Endothelial cell of umbilical vein (primary cell): ENCODE data around the gene ARL10. TPM values are rescaled to one million over a fixed set of nuclear protein-coding genes. Genes with fewer than 3 reads are reported as not detected.
A peak's percentile ranks its signal among the peaks of the same experiment; 100 is the strongest.

ENCODE experiments used
- BruUV-seq: library from RNA; stranded (reverse); fragments of 400-500 nt; replicated peaks from 2 replicates; lab custom pipeline; 2021; lab: Mats Ljungman, UMichigan
- CTCF ChIA-PET: fragments of 300-600, 350-600 bp; sonication (Branson Sonifier 250); formaldehyde crosslinking; loops from one replicate; lab custom pipeline; 2021; ENCODE audit warnings: antibody characterized with exemption, inconsistent platforms; lab: Charles Lee
- POLR2A ChIA-PET: fragments of 300-600, 350-600 bp; sonication (Branson Sonifier 250); formaldehyde crosslinking; loops from one replicate; lab custom pipeline; 2021; ENCODE audit warnings: antibody characterized with exemption, inconsistent platforms; lab: Charles Lee
- DNase-seq: peaks from one replicate; pipeline ENCODE4 v3.0.0-alpha.2; 2011; ENCODE audit warnings: low read depth, low spot score
- FAIRE-seq: peaks from 2 replicates; lab custom pipeline; 2011; peaks lifted over from hg19 to GRCh38; lab: Jason Lieb, UNC
- H2AFZ ChIP-seq: 2 replicates; pipeline ENCODE4 v1.6.0; 2012; ENCODE audit warnings: low read depth, low read length, control low read depth, inconsistent platforms
- H3K27ac ChIP-seq: 2 replicates; pipeline ENCODE4 v1.5.1; 2011; ENCODE audit warnings: low read depth, mild to moderate bottlenecking, control low read depth, low read length, moderate library complexity; ENCODE audit not compliant: insufficient read depth
- H3K27me3 ChIP-seq, 2 experiments: 2 replicates each; pipeline versions ENCODE4 v1.6.0 to v1.6.1; 2011; ENCODE audit warnings: low read length in 2 of 2, mixed read lengths in 1 of 2; ENCODE audit not compliant: control insufficient read depth in 2 of 2, insufficient read depth in 2 of 2
- H3K36me3 ChIP-seq, 2 experiments: 2 replicates in 1 of 2; 3 replicates in 1 of 2; pipeline ENCODE4 v1.5.1; 2011; ENCODE audit warnings: low read length in 2 of 2, mild to moderate bottlenecking in 1 of 2, moderate library complexity in 1 of 2; ENCODE audit not compliant: control insufficient read depth in 2 of 2, insufficient read depth in 2 of 2; ENCODE audit errors: extremely low read depth in 1 of 2
- H3K4me1 ChIP-seq: 3 replicates; pipeline ENCODE4 v1.5.1; 2011; ENCODE audit warnings: mild to moderate bottlenecking, low read length; ENCODE audit not compliant: control insufficient read depth, insufficient read depth; ENCODE audit errors: extremely low read depth
- H3K4me2 ChIP-seq: 2 replicates; pipeline ENCODE4 v1.6.1; 2011; ENCODE audit warnings: low read length, control low read depth, mixed read lengths; ENCODE audit not compliant: insufficient read depth
- H3K4me3 ChIP-seq, 3 experiments: fragments of 200-600 bp in 1 of 3; sonication (generic), shearing (Covaris generic) in 1 of 3; replicated peaks in 1 of 3; 2 replicates each; pipeline ENCODE4 v1.5.1; 2011 to 2016; ENCODE audit warnings: control low read depth in 3 of 3, low read length in 3 of 3, mild to moderate bottlenecking in 2 of 3, inconsistent platforms in 1 of 3, low read depth in 1 of 3, moderate library complexity in 1 of 3; ENCODE audit not compliant: insufficient read depth in 1 of 3
- H3K79me2 ChIP-seq: 2 replicates; pipeline ENCODE4 v1.6.0; 2012; ENCODE audit warnings: low read length, inconsistent platforms; ENCODE audit not compliant: control insufficient read depth, insufficient read depth
- H3K9ac ChIP-seq: replicated peaks from 2 replicates; pipeline ENCODE3; 2011; ENCODE audit warnings: low read length, control low read depth; ENCODE audit not compliant: insufficient read depth; ENCODE audit errors: extremely low read depth
- H3K9me1 ChIP-seq: replicated peaks from 3 replicates; pipeline ENCODE4 v1.6.0; 2011; ENCODE audit warnings: mild to moderate bottlenecking, low read length; ENCODE audit not compliant: control insufficient read depth, insufficient read depth; ENCODE audit errors: extremely low read depth
- H3K9me3 ChIP-seq: replicated peaks from 2 replicates; pipeline ENCODE4 v1.5.1; 2012; ENCODE audit warnings: low read length, inconsistent platforms; ENCODE audit not compliant: control insufficient read depth, insufficient read depth
- H4K20me1 ChIP-seq: replicated peaks from 2 replicates; pipeline ENCODE3; 2011; ENCODE audit warnings: mild to moderate bottlenecking, low read length; ENCODE audit not compliant: control insufficient read depth, insufficient read depth; ENCODE audit errors: extremely low read depth
- CTCF ChIP-seq, 2 donors: IDR thresholded peaks; 1 replicate in 1 of 2; 2 replicates in 1 of 2; pipeline ENCODE4 v1.5.1; 2011; ENCODE audit warnings: low read length in 2 of 2, mild to moderate bottlenecking in 2 of 2, moderate library complexity in 2 of 2, control low read depth in 1 of 2, inconsistent platforms in 1 of 2, low read depth in 1 of 2; ENCODE audit not compliant: insufficient read depth in 1 of 2; ENCODE audit errors: extremely low read depth in 1 of 2
- EZH2 ChIP-seq: IDR thresholded peaks from 2 replicates; pipeline ENCODE4 v1.6.1; 2012; ENCODE audit warnings: borderline replicate concordance, low read depth, mild to moderate bottlenecking, moderate library complexity, low read length, inconsistent platforms; ENCODE audit not compliant: severe bottlenecking
- FOS ChIP-seq: IDR thresholded peaks from 2 replicates; pipeline ENCODE4 v1.6.1; 2011; ENCODE audit warnings: mild to moderate bottlenecking, low read length, moderate library complexity, borderline replicate concordance; ENCODE audit not compliant: insufficient read depth
- GATA2 ChIP-seq: IDR thresholded peaks from 2 replicates; pipeline ENCODE4 v1.7.0; 2011; ENCODE audit warnings: low read depth, mild to moderate bottlenecking, moderate library complexity, mixed read lengths, low read length; ENCODE audit not compliant: insufficient read length, insufficient read depth
- JUN ChIP-seq: IDR thresholded peaks from 2 replicates; pipeline ENCODE4 v1.6.1; 2011; ENCODE audit warnings: borderline replicate concordance, low read depth; ENCODE audit not compliant: insufficient read length, insufficient read depth
- MYC ChIP-seq: IDR thresholded peaks from one replicate; pipeline ENCODE4 v1.6.1; 2011; ENCODE audit warnings: mild to moderate bottlenecking, low read depth, low read length
- POLR2A ChIP-seq: IDR thresholded peaks from 2 replicates; pipeline ENCODE4 v1.6.1; 2012; ENCODE audit warnings: low read depth, mild to moderate bottlenecking, control low read depth, low read length
- POLR2AphosphoS5 ChIP-seq: IDR thresholded peaks from 2 replicates; pipeline ENCODE4 v1.6.1; 2012; ENCODE audit warnings: low read depth, mild to moderate bottlenecking, control low read depth, low read length, moderate library complexity; ENCODE audit not compliant: insufficient read depth
- dilution Hi-C: fragments of 300-500 bp; cut with MboI; formaldehyde crosslinking; loops from one replicate; pipeline ENCODE4 v1.15.0; 2019; ENCODE audit warnings: low sequenced_read_pairs; ENCODE audit not compliant: extremely low pct_ligation_motif_present
- intact Hi-C: fragments of 100-400 bp; cut with micrococcal nuclease; formaldehyde crosslinking; loops from one replicate; pipeline ENCODE4 v1.10.0; 2022
- polyA plus RNA-seq, 4 experiments: library from polyadenylated mRNA; depleted of rRNA in 3 of 4; stranded (reverse) in 3 of 4; unstranded in 1 of 4; fragments of >200 nt; gene quantifications; 2 replicates each; pipeline versions ENCODE4 v1.2.1 to v1.2.3, GENCODE V29; 2011 to 2012; ENCODE audit warnings: missing spikeins in 1 of 4
- total RNA-seq: library from RNA; stranded (reverse); gene quantifications from 2 replicates; pipeline ENCODE4 v1.2.3, GENCODE V29; 2021
- TF ChIP-seq, protein P1 (sequence below): IDR thresholded peaks from 2 replicates; pipeline ENCODE4 v1.6.1; 2011; ENCODE audit not compliant: insufficient read depth, insufficient read length

ARL10 gene
- total and polyA plus RNA-seq, 2 donors (not counting 3 experiments of a cell fraction or from before 2014, with no cell fraction given) = 7.7 to 20.7 TPM

- FAIRE-seq = no peak
- Histone ChIP-seq H3K9me3 (no peaks in the 10 kb centered on the region), H3K4me2 (peak overlapping the region; percentile 75), H3K36me3 (peaks cover 0 to 3% of the 10 kb centered on the region in 2 experiments), H2AFZ (peak overlapping the region; percentile 93), H3K9ac (no peak overlapping the region), H3K4me1 (peaks cover 13% of the 10 kb centered on the region), H4K20me1 (no peaks in the 10 kb centered on the region), H3K4me3 (peak overlapping the region in 2 of 3 experiments; percentile 83 to 92), H3K9me1 (no peaks in the 10 kb centered on the region), H3K27me3 (no peaks in the 10 kb centered on the region), H3K27ac (no peak overlapping the region), H3K79me2 (peaks cover 31% of the 10 kb centered on the region)
- ChIA-PET CTCF (interaction anchor here (1.4 to 2.9 kb wide), 2 partner anchors 298 to 632 kb away, joined by 4 to 12 read pairs; no protein-coding TSS in a partner anchor), POLR2A (interaction anchor here (0.8 kb wide), 1 partner anchor 176 kb away, joined by 4 read pairs; the partner anchor contains the start of gene RNF44)
- TF ChIP-seq JUN (no peak), MYC (no peak), POLR2AphosphoS5 (no peak), FOS (no peak), CTCF (IDR thresholded peaks at IDR 0.05; ENCODE audit: extremely low read depth in 1 of 2, insufficient read depth in 1 of 2, low read depth in 1 of 2, low read length in 2 of 2) (no peak), EZH2 (no peak), POLR2A (no peak), GATA2 (no peak)
- TF ChIP-seq, protein P1, sequence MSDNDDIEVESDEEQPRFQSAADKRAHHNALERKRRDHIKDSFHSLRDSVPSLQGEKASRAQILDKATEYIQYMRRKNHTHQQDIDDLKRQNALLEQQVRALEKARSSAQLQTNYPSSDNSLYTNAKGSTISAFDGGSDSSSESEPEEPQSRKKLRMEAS = no peak
- dilution Hi-C loops = no loop called here
- intact Hi-C loops = loop anchor here (10.0 kb wide), 1 partner anchor 127 kb away; the partner anchor contains the start of gene SIMC1
- BruUV-seq = no TSS peak
- DNase-seq = no peak
These were observed 3.1 kb upstream of the ARL10 start for GRCh38 chr5:176362233-176362490.
